ENCODE measurements around the gene LRRC57. TPM values are rescaled to one million over a fixed set of nuclear protein-coding genes. Genes with fewer than 3 reads are reported as not detected.
"Not testable (repeated sequence)": the region's sequence is repeated elsewhere in the genome, so short reads cannot be mapped to it uniquely, and the experiment has no call there.

The LRRC57 gene
- total RNA-seq, 4 donors from 2014 or later: 12.1 to 26.6 (median 19.3) TPM

DNA sequence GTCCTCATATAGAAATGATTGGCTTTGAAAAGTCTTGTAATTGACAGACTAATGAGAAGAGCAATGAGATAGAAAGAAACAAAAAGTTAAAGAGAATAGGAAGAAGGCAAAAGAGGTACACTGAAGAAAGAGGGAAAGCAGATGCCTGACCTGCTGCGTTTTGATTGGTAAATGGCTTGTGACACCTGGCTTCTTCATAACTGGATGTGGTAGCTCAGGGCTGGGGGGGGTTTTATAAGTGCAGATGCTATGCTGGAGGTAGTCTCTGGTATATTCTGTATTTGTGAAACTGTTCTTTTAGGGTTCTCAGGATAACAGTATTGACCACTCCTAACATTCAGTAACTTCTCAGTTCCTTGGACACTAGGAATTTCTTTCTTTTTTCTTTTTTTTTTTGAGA, 28.2 kb upstream of the LRRC57 start:
- no peak for DNase-seq (ENCODE audit: low spot score)
- TF ChIP-seq, protein P1, sequence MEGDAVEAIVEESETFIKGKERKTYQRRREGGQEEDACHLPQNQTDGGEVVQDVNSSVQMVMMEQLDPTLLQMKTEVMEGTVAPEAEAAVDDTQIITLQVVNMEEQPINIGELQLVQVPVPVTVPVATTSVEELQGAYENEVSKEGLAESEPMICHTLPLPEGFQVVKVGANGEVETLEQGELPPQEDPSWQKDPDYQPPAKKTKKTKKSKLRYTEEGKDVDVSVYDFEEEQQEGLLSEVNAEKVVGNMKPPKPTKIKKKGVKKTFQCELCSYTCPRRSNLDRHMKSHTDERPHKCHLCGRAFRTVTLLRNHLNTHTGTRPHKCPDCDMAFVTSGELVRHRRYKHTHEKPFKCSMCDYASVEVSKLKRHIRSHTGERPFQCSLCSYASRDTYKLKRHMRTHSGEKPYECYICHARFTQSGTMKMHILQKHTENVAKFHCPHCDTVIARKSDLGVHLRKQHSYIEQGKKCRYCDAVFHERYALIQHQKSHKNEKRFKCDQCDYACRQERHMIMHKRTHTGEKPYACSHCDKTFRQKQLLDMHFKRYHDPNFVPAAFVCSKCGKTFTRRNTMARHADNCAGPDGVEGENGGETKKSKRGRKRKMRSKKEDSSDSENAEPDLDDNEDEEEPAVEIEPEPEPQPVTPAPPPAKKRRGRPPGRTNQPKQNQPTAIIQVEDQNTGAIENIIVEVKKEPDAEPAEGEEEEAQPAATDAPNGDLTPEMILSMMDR (IDR thresholded peaks at IDR 0.05): no peak
- no peak for ATAC-seq (ENCODE audit: low FRiP score)

DNA sequence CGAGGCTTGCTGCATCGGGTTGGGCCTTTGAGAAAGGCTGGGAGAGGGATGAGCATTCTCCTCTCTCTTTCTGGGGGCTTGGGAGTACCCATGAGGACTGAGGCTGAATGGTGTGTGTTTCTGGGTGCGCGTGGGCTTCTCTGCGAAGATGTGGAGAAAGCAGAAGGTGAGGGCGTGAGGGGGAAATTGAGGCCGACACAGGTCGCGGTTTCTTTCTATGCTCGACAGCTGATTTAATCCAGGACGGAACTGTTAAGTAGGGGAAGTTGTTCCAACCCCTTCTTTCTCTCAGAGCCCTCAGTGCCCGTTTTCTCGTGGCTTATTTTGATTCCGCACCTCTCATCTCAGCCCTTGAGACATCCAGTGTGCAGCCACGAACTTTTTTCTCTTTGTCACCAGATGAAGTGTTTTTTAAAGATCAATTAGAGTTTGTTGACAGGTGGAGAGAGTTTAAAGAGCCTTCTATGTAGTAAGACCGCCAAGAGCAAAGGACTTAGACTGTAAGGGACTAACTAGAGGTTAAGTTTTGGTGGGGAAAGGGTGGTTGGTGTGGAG, 27.5 kb upstream of the LRRC57 start:
- ATAC-seq (ENCODE audit: low FRiP score): no peak
- TF ChIP-seq, protein P1 (IDR thresholded peaks at IDR 0.05): no peak

DNA sequence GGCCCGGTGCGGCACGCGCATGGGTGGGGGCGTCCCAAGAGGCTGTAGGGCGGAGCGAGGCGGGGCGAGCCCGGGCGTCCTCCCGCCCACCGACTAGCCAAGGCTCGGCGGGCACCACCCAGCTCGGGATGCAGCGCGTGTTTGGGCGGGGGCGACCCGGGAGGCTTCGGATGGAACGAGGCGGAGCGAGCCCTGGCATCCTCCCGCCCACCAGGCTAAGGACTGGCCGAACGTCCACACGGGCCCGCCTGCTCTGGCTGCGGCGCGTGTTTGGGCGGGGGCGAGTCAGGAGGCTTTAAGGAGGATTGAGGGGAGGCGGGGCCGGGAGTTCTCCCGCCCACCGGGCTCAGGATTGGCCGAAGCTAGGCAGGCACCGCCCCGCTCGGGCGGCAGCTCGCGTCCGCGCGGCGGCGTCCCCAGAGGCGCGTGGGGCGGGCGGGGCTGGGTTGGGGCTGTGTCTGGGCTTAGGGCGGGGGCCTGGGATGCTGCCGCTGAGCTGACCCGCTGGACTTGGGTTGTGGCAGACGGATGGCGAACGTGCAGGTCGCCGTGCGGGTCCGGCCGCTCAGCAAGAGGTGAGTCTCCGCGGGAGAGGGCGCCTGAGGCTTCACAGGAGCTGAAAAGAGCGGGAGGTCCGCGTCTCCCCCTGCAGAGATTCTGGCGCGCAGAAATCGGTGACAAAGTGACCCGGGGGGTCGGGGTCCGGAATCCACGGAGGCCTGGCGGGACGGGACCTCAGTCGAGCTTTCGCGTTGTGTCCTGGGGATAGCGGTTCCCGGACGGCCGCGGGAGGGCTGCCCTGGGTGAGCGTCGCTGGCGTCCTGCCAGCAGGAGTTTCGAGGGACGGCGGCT, 26.8 kb upstream of the LRRC57 start, which contains the start of gene STARD9:
TSS of gene STARD9 (plus strand) at position 419 of the 852 bp plus-strand sequence. CDS start at position 529, 110 bp downstream.
- DNase-seq (ENCODE audit: low spot score) (peak; percentile 84), ATAC-seq (ENCODE audit: low FRiP score) (peak; percentile 99)
- TF ChIP-seq, protein P1 (IDR thresholded peaks at IDR 0.05): no peak

More for the DNA sequence above, 27.5 kb upstream of the LRRC57 start:
- no peak for DNase-seq (ENCODE audit: low spot score)

DNA sequence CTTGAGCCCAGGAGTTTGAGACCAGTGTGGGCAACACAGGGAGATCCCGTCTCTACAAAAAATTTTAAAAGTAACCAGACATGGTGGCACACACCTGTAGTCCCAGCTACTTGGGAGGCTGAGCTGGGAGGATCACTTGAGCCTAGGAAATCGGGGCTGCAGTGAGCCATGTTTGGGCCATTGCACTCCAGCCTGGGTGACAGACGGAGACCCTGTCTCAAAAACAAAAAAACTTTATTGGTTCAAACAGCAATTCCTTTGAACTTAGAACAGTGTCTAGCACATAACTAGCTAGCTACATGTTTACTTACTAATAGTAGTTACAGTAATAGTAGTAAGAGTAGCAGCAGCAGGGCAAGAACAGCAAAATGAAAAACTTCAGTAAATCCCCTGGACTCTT, 10.1 kb upstream of the LRRC57 start:
- DNase-seq (ENCODE audit: low spot score): no peak
- ATAC-seq (ENCODE audit: low FRiP score): no peak
- TF ChIP-seq, protein P1 (IDR thresholded peaks at IDR 0.05): no peak

DNA sequence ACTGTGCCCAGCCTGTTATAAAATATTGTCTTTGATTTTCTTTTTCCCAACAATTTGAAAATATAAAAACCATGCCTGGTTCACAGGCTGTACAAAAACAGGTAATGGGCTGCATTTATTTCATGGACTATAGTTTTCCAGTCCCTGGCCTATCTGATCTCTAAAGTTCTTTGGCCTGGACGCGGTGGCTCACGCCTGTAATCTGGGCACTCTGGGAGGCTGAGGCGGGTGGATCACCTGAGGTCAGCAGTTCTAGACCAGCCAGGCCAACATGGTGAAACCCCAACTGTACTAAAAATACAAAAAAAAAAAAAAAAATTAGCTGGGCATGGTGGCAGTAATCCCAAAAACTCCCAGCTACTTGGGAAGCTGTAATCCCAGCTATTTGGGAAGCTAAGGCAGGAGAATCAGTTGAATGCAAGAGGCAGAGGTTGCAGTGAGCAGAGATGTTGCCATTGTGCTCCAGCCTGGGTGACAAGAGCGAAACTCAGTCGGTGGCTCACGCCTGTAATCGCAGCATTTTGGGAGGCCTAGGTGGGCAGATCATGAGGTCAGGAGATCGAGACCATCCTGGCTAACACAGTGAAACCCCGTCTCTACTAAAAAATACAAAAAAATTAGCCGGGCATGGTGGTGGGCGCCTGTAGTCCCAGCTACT, 8.1 kb upstream of the LRRC57 start:
- not testable (repeated sequence) for ATAC-seq (ENCODE audit: low FRiP score); DNase-seq (ENCODE audit: low spot score)

DNA sequence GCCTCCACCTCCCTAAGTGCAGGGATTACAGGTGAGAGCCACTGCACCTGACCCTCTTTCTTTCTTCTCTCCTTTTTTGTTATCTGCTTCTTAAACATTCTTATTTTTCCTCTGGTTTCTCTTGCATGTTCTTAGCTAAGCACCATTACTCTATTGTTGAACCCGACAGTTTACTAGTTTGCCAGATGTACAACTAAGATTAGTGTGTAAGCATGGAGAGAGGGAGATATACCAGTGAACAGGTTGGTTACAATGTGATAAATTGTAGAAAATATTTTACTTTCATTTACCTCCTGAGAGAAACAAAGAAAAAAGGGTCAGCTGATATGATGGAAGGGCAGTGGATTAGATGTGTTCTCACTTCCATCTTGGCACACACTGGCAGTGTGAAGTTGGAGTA, 5.0 kb upstream of the LRRC57 start:
- TF ChIP-seq, protein P1 (IDR thresholded peaks at IDR 0.05): no peak
- no peak for DNase-seq (ENCODE audit: low spot score)

DNA sequence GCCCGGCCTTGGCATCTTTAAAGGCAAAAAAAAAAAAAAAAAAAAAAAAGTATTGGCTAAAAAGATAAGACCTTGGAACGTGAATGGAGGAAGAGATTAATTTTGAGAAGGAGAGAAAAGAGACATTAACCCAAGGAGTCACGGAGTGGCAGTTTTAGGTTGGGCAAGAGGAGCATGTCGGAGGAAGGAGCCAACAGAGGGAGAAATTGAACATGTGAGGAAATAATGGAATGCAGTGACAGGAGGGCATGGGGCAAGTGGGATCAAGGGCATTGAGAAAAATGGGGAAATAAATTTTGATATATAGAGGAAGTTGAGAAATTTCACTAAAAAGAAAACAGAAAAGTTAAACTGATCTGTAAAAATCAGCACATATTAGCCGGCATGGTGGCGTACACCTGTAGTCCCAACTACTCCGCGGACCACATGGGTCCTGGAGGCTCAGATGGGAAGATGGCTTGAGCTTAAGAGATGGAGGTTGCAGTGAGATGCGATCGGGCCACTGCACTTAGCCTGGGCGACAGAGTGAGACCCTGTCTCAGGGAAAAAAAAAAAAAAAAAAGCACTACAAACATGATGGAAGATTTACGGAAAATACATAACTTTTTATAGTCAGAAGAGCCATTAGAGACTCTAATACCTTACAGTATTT, 1.3 kb upstream of the LRRC57 start:
- TF ChIP-seq, protein P1 (IDR thresholded peaks at IDR 0.05): no peak
- DNase-seq (ENCODE audit: low spot score) (no peak), ATAC-seq (ENCODE audit: low FRiP score) (no peak)

More for the DNA sequence above, 5.0 kb upstream of the LRRC57 start:
- no peak for ATAC-seq (ENCODE audit: low FRiP score)

All from omental fat pad (tissue), 4 donors.